SK-N-SH (cell line): ENCODE measurements around the gene BLCAP. TPM values are rescaled to one million over a fixed set of nuclear protein-coding genes. Genes with fewer than 3 reads are reported as not detected.

Experiments used
- CTCF ChIA-PET: fragments of 300-600, 350-600 bp; formaldehyde crosslinking; extraction: SDS; loops from one replicate; lab custom pipeline; 2021; lab: Yijun Ruan, JAX
- POLR2A ChIA-PET: fragments of 350-600 bp; sonication (Branson Sonifier 250); formaldehyde crosslinking; extraction: SDS; loops from one replicate; lab custom pipeline; 2020; ENCODE audit warnings: antibody characterized with exemption, inconsistent platforms; lab: Yijun Ruan, JAX
- DNase-seq: peaks from one replicate; pipeline ENCODE4 v3.0.0; 2012
- H2AFZ ChIP-seq: fragments of 200-600 bp; sonication (generic); 2 replicates; pipeline ENCODE4 v1.8.1; 2016; ENCODE audit warnings: antibody characterized with exemption, mild to moderate bottlenecking, low read depth
- H3F3A ChIP-seq: fragments of 200-600 bp; sonication (generic); replicated peaks from 2 replicates; pipeline ENCODE3; 2016; ENCODE audit warnings: antibody characterized with exemption, mild to moderate bottlenecking; ENCODE audit not compliant: insufficient read depth
- H3K27ac ChIP-seq, 2 experiments: fragments of 200-500 bp in 1 of 2; fragments of 200-600 bp in 1 of 2; sonication (Bioruptor generic) in 1 of 2; sonication (generic), shearing (Covaris generic) in 1 of 2; 2 replicates each; pipeline versions ENCODE4 v1.5.1 to v1.6.1; 2014 to 2016; ENCODE audit warnings: low read depth in 2 of 2, inconsistent platforms in 1 of 2, low read length in 1 of 2, mild to moderate bottlenecking in 1 of 2, mixed read lengths in 1 of 2
- H3K27me3 ChIP-seq: fragments of 200-600 bp; sonication (generic), shearing (Covaris generic); 2 replicates; pipeline ENCODE4 v1.6.1; 2016; ENCODE audit warnings: mixed run types; ENCODE audit not compliant: insufficient read depth
- H3K36me3 ChIP-seq, 2 experiments: fragments of 200-500 bp in 1 of 2; fragments of 200-600 bp in 1 of 2; sonication (Bioruptor generic) in 1 of 2; sonication (generic) in 1 of 2; replicated peaks in 1 of 2; 2 replicates each; pipeline versions ENCODE3 to v1.5.1; 2014 to 2016; ENCODE audit warnings: low read length in 1 of 2, mild to moderate bottlenecking in 1 of 2; ENCODE audit not compliant: insufficient read depth in 2 of 2, control insufficient read depth in 1 of 2
- H3K4me1 ChIP-seq, 2 experiments: fragments of 200-500 bp in 1 of 2; fragments of 200-600 bp in 1 of 2; sonication (Bioruptor generic) in 1 of 2; sonication (generic), shearing (Covaris generic) in 1 of 2; 2 replicates each; pipeline versions ENCODE4 v1.5.1 to v1.6.1; 2014 to 2016; ENCODE audit warnings: low read depth in 1 of 2, low read length in 1 of 2, mixed run types in 1 of 2; ENCODE audit not compliant: insufficient read depth in 2 of 2, control insufficient read depth in 1 of 2
- H3K4me2 ChIP-seq: fragments of 200-600 bp; sonication (generic), shearing (Covaris generic); 2 replicates; pipeline ENCODE4 v1.6.1; 2017; ENCODE audit warnings: mixed run types
- H3K4me3 ChIP-seq, 2 experiments: fragments of 200-500 bp in 1 of 2; fragments of 200-600 bp in 1 of 2; sonication (Bioruptor generic) in 1 of 2; sonication (generic), shearing (Covaris generic) in 1 of 2; 2 replicates each; pipeline versions ENCODE4 v1.5.1 to v1.8.1; 2014 to 2016; ENCODE audit warnings: low read depth in 2 of 2, inconsistent platforms in 1 of 2, low read length in 1 of 2, mild to moderate bottlenecking in 1 of 2, mixed read lengths in 1 of 2, moderate library complexity in 1 of 2
- H3K79me2 ChIP-seq: fragments of 200-600 bp; sonication (generic); 2 replicates; pipeline ENCODE4 v1.8.1; 2017; ENCODE audit warnings: mild to moderate bottlenecking; ENCODE audit not compliant: insufficient read depth
- H3K9ac ChIP-seq: fragments of 200-600 bp; sonication (generic); 2 replicates; pipeline ENCODE4 v1.6.1; 2017; ENCODE audit warnings: mixed run types
- H3K9me2 ChIP-seq: fragments of 200-600 bp; sonication (generic); 2 replicates; pipeline ENCODE4 v1.6.1; 2017; ENCODE audit warnings: mixed run types
- H3K9me3 ChIP-seq: fragments of 200-600 bp; sonication (generic); 2 replicates; pipeline ENCODE4 v1.6.1; 2017; ENCODE audit warnings: mixed run types, mild to moderate bottlenecking, moderate library complexity
- H4K20me1 ChIP-seq: fragments of 200-600 bp; sonication (generic); 2 replicates; pipeline ENCODE4 v1.6.1; 2017; ENCODE audit warnings: mild to moderate bottlenecking, mixed run types; ENCODE audit not compliant: insufficient read depth
- GATA2 ChIP-seq: sonication (generic); formaldehyde crosslinking; IDR thresholded peaks from 2 replicates; pipeline ENCODE4 v1.5.0; 2020; ENCODE audit warnings: mild to moderate bottlenecking, missing genetic modification reagents
- MEF2A ChIP-seq: IDR thresholded peaks from 2 replicates; pipeline ENCODE4 v1.4.0; 2012; ENCODE audit warnings: low read depth, borderline replicate concordance
- MXI1 ChIP-seq: IDR thresholded peaks from 2 replicates; pipeline ENCODE4 v1.6.1; 2012; ENCODE audit warnings: mild to moderate bottlenecking, low read depth, low read length, improper control_type of control experiment
- RAD21 ChIP-seq: IDR thresholded peaks from 2 replicates; pipeline ENCODE4 v1.6.1; 2012; ENCODE audit warnings: mild to moderate bottlenecking, low read length
- TAF1 ChIP-seq: IDR thresholded peaks from 2 replicates; pipeline ENCODE4 v1.6.1; 2012; ENCODE audit warnings: low read depth, mild to moderate bottlenecking, low read length, moderate library complexity, borderline replicate concordance
- TEAD4 ChIP-seq: IDR thresholded peaks from 2 replicates; pipeline ENCODE4 v1.4.0; 2012; ENCODE audit warnings: mild to moderate bottlenecking, borderline replicate concordance; ENCODE audit not compliant: insufficient read depth
- WGBS: methylation state at CpG from one replicate; pipeline ENCODE4 v1.1.6; 2017; ENCODE audit warnings: low lambda C conversion rate; 5-methylcytosine and 5-hydroxymethylcytosine counted together
- polyA plus RNA-seq, 3 experiments: library from polyadenylated mRNA; depleted of rRNA; stranded (reverse); fragments of >200 nt; gene quantifications; 2 replicates each; pipeline ENCODE4 v1.2.3, GENCODE V29; 2012
- TF ChIP-seq, protein P1 (sequence below): IDR thresholded peaks from 2 replicates; pipeline ENCODE4 v1.4.0; 2012; ENCODE audit warnings: low read depth, borderline replicate concordance
- TF ChIP-seq, protein P2 (sequence below): IDR thresholded peaks from 2 replicates; pipeline ENCODE4 v1.6.1; 2012; ENCODE audit warnings: mild to moderate bottlenecking, low read depth, low read length, moderate library complexity
- TF ChIP-seq, protein P3 (sequence below): IDR thresholded peaks from 2 replicates; pipeline ENCODE4 v1.4.0; 2012; ENCODE audit warnings: low read depth, borderline replicate concordance
- TF ChIP-seq, protein P4 (sequence below): fragments of 200-600 bp; sonication (generic); IDR thresholded peaks from 2 replicates; pipeline ENCODE4 v1.6.1; 2017; ENCODE audit warnings: antibody characterized with exemption, mild to moderate bottlenecking, moderate library complexity

Gene BLCAP
- polyA plus RNA-seq, 1 of the 3 experiments (the other 2 are of a cell fraction), result 55.8 TPM

DNA sequence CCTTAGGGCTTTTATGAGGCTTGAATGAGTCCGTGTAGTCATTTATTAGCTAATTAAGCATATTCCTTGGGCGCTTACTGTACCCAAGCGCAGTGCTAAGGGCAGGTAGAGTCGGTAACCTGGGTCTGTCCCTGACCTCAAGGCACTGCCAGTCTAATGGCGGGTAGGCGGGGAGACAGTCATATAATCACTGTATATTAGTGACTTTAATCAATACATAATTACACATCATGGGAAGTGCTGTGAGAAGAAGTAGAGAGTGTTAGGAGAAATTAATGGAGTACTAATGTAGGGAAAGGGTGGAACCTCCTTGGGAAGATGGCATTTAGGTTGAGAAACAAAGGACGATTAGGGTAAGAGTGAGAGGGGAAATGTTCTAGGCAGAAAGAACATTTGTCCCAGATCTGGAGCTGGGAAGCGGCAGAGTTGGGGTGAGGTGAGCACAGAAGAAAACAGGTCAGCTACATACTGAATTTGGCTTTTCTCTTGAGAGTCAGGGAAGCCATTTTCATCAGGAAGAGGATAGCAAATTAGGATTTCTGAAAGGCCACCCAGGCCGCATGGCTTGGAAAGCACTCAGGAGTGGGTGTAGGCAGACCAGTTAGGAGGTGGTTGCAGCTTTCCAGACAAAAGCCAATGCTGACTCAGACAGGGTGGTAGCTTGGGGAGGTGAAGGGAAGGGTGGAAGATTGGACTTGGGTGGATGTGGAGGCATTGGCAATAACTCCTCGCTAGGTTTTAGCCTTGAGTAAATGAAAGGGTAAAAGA is 954 bp upstream of the BLCAP start:
- POLR2A ChIA-PET, result no interaction called here
- CTCF ChIA-PET, result interaction anchor here (0.8 to 12.5 kb wide), 6 partner anchors 10 to 334 kb away, joined by 3 to 280 read pairs (median 4); no protein-coding TSS in a partner anchor
- no peaks in the 10 kb centered on the region for H3K9me2 ChIP-seq
- H3K27me3 ChIP-seq, result no peaks in the 10 kb centered on the region
- TF ChIP-seq, protein P1, sequence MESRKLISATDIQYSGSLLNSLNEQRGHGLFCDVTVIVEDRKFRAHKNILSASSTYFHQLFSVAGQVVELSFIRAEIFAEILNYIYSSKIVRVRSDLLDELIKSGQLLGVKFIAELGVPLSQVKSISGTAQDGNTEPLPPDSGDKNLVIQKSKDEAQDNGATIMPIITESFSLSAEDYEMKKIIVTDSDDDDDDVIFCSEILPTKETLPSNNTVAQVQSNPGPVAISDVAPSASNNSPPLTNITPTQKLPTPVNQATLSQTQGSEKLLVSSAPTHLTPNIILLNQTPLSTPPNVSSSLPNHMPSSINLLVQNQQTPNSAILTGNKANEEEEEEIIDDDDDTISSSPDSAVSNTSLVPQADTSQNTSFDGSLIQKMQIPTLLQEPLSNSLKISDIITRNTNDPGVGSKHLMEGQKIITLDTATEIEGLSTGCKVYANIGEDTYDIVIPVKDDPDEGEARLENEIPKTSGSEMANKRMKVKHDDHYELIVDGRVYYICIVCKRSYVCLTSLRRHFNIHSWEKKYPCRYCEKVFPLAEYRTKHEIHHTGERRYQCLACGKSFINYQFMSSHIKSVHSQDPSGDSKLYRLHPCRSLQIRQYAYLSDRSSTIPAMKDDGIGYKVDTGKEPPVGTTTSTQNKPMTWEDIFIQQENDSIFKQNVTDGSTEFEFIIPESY, result no peak
- TF ChIP-seq MXI1 (no peak), TAF1 (no peak), TEAD4 (no peak), RAD21 (no peak), MEF2A (no peak), GATA2 (CRISPR knock-in tag) (no peak)
- TF ChIP-seq, protein P2, sequence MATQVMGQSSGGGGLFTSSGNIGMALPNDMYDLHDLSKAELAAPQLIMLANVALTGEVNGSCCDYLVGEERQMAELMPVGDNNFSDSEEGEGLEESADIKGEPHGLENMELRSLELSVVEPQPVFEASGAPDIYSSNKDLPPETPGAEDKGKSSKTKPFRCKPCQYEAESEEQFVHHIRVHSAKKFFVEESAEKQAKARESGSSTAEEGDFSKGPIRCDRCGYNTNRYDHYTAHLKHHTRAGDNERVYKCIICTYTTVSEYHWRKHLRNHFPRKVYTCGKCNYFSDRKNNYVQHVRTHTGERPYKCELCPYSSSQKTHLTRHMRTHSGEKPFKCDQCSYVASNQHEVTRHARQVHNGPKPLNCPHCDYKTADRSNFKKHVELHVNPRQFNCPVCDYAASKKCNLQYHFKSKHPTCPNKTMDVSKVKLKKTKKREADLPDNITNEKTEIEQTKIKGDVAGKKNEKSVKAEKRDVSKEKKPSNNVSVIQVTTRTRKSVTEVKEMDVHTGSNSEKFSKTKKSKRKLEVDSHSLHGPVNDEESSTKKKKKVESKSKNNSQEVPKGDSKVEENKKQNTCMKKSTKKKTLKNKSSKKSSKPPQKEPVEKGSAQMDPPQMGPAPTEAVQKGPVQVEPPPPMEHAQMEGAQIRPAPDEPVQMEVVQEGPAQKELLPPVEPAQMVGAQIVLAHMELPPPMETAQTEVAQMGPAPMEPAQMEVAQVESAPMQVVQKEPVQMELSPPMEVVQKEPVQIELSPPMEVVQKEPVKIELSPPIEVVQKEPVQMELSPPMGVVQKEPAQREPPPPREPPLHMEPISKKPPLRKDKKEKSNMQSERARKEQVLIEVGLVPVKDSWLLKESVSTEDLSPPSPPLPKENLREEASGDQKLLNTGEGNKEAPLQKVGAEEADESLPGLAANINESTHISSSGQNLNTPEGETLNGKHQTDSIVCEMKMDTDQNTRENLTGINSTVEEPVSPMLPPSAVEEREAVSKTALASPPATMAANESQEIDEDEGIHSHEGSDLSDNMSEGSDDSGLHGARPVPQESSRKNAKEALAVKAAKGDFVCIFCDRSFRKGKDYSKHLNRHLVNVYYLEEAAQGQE, result no peak
- TF ChIP-seq, protein P3, sequence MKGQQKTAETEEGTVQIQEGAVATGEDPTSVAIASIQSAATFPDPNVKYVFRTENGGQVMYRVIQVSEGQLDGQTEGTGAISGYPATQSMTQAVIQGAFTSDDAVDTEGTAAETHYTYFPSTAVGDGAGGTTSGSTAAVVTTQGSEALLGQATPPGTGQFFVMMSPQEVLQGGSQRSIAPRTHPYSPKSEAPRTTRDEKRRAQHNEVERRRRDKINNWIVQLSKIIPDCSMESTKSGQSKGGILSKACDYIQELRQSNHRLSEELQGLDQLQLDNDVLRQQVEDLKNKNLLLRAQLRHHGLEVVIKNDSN, result no peak
- TF ChIP-seq, protein P4, sequence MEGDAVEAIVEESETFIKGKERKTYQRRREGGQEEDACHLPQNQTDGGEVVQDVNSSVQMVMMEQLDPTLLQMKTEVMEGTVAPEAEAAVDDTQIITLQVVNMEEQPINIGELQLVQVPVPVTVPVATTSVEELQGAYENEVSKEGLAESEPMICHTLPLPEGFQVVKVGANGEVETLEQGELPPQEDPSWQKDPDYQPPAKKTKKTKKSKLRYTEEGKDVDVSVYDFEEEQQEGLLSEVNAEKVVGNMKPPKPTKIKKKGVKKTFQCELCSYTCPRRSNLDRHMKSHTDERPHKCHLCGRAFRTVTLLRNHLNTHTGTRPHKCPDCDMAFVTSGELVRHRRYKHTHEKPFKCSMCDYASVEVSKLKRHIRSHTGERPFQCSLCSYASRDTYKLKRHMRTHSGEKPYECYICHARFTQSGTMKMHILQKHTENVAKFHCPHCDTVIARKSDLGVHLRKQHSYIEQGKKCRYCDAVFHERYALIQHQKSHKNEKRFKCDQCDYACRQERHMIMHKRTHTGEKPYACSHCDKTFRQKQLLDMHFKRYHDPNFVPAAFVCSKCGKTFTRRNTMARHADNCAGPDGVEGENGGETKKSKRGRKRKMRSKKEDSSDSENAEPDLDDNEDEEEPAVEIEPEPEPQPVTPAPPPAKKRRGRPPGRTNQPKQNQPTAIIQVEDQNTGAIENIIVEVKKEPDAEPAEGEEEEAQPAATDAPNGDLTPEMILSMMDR, result no peak
- peak overlapping the region; percentile 80 to 98; a peak in 3 of 4 replicates for H3K27ac ChIP-seq
- peak overlapping the region; percentile 93 for H3K9ac ChIP-seq
- DNase-seq, result no peak
- H3K9me3 ChIP-seq, result no peaks in the 10 kb centered on the region
- H3K4me2 ChIP-seq, result peak overlapping the region; percentile 98
- no peaks in the 10 kb centered on the region for H3F3A ChIP-seq
- H2AFZ ChIP-seq, result peak overlapping the region; percentile 80
- 48% methylated on average over 10 of the region's 10 CpGs for WGBS
- H4K20me1 ChIP-seq, result peaks cover 32% of the 10 kb centered on the region
- H3K79me2 ChIP-seq, result peaks cover 43% of the 10 kb centered on the region
- peaks cover 15 to 36% of the 10 kb centered on the region in 2 experiments; a peak in 2 of 4 replicates for H3K4me1 ChIP-seq
- H3K36me3 ChIP-seq, result peaks cover 4% of the 10 kb centered on the region in 2 experiments
- H3K4me3 ChIP-seq, result peak overlapping the region; percentile 77 to 99
